ENCODE data around the gene ARSK.

- TF ChIP-seq CTCF (conservative IDR thresholded peaks at IDR 0.05; ENCODE audit: low read depth in 2 of 2) (no peak), EZH2 (IDR thresholded peaks at IDR 0.05; ENCODE audit: low read depth, unreplicated experiment) (no peak), POLR2AphosphoS5 (IDR thresholded peaks at IDR 0.05; ENCODE audit: low read depth) (no peak), CREB1 (CRISPR knock-in tag; IDR thresholded peaks at IDR 0.05; ENCODE audit: low read depth) (no peak), NANOG (IDR thresholded peaks at IDR 0.05; ENCODE audit: borderline replicate concordance) (no peak), EZH2phosphoT487 (IDR thresholded peaks at IDR 0.05; ENCODE audit: unreplicated experiment) (no peak), ZNF331 (CRISPR knock-in tag; IDR thresholded peaks at IDR 0.05; ENCODE audit: low read depth) (no peak)
- TF ChIP-seq, protein P1, sequence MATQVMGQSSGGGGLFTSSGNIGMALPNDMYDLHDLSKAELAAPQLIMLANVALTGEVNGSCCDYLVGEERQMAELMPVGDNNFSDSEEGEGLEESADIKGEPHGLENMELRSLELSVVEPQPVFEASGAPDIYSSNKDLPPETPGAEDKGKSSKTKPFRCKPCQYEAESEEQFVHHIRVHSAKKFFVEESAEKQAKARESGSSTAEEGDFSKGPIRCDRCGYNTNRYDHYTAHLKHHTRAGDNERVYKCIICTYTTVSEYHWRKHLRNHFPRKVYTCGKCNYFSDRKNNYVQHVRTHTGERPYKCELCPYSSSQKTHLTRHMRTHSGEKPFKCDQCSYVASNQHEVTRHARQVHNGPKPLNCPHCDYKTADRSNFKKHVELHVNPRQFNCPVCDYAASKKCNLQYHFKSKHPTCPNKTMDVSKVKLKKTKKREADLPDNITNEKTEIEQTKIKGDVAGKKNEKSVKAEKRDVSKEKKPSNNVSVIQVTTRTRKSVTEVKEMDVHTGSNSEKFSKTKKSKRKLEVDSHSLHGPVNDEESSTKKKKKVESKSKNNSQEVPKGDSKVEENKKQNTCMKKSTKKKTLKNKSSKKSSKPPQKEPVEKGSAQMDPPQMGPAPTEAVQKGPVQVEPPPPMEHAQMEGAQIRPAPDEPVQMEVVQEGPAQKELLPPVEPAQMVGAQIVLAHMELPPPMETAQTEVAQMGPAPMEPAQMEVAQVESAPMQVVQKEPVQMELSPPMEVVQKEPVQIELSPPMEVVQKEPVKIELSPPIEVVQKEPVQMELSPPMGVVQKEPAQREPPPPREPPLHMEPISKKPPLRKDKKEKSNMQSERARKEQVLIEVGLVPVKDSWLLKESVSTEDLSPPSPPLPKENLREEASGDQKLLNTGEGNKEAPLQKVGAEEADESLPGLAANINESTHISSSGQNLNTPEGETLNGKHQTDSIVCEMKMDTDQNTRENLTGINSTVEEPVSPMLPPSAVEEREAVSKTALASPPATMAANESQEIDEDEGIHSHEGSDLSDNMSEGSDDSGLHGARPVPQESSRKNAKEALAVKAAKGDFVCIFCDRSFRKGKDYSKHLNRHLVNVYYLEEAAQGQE (IDR thresholded peaks at IDR 0.05; ENCODE audit: unreplicated experiment): no peak
- TF ChIP-seq, protein P2, sequence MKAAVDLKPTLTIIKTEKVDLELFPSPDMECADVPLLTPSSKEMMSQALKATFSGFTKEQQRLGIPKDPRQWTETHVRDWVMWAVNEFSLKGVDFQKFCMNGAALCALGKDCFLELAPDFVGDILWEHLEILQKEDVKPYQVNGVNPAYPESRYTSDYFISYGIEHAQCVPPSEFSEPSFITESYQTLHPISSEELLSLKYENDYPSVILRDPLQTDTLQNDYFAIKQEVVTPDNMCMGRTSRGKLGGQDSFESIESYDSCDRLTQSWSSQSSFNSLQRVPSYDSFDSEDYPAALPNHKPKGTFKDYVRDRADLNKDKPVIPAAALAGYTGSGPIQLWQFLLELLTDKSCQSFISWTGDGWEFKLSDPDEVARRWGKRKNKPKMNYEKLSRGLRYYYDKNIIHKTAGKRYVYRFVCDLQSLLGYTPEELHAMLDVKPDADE (IDR thresholded peaks at IDR 0.05): no peak
Measured at GRCh38 chr5:95619096-95619495, 64.2 kb downstream of the ARSK start.

All from GM23338 (cell line).